22Rv1 (cell line): ENCODE results near the gene ANAPC16.
"Not testable (repeated sequence)": the region's sequence is repeated elsewhere in the genome, so short reads cannot be mapped to it uniquely, and the experiment has no call there.

Experiments
- H3K27ac ChIP-seq: fragments of 450-650 bp; 2 replicates; pipeline ENCODE4 v1.5.1; 2017
- ZFX ChIP-seq: fragments of 450-650 bp; IDR thresholded peaks from 2 replicates; pipeline ENCODE4 v1.6.1; 2017; ENCODE audit warnings: antibody characterized with exemption, borderline replicate concordance
- TF ChIP-seq, protein P1 (sequence below): fragments of 450-650 bp; IDR thresholded peaks from 2 replicates; pipeline ENCODE4 v1.5.1; 2017; ENCODE audit warnings: mild to moderate bottlenecking

Gene ANAPC16

DNA sequence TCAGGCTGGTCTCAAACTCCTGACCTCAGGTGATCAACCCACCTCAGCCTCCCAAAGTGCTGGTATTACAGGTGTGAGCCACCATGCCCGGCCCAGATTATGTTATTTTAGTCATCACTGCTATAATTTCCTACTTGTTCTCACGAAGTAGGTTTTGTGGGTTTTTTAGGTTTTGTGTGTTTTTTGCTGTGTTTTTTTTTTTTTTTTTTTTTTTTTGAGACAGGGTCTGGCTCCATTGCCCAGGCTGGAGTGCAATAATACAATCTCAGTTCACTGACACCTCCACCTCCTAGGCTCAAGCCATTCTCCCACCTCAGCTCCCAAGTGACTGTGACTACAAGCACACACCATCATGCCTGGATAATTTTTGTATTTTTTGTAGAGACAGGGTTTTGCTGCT lies 20.9 kb upstream of the ANAPC16 start:
- no peak overlapping the region for H3K27ac ChIP-seq
- TF ChIP-seq, protein P1, sequence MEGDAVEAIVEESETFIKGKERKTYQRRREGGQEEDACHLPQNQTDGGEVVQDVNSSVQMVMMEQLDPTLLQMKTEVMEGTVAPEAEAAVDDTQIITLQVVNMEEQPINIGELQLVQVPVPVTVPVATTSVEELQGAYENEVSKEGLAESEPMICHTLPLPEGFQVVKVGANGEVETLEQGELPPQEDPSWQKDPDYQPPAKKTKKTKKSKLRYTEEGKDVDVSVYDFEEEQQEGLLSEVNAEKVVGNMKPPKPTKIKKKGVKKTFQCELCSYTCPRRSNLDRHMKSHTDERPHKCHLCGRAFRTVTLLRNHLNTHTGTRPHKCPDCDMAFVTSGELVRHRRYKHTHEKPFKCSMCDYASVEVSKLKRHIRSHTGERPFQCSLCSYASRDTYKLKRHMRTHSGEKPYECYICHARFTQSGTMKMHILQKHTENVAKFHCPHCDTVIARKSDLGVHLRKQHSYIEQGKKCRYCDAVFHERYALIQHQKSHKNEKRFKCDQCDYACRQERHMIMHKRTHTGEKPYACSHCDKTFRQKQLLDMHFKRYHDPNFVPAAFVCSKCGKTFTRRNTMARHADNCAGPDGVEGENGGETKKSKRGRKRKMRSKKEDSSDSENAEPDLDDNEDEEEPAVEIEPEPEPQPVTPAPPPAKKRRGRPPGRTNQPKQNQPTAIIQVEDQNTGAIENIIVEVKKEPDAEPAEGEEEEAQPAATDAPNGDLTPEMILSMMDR, result no peak
- TF ChIP-seq ZFX, result no peak

DNA sequence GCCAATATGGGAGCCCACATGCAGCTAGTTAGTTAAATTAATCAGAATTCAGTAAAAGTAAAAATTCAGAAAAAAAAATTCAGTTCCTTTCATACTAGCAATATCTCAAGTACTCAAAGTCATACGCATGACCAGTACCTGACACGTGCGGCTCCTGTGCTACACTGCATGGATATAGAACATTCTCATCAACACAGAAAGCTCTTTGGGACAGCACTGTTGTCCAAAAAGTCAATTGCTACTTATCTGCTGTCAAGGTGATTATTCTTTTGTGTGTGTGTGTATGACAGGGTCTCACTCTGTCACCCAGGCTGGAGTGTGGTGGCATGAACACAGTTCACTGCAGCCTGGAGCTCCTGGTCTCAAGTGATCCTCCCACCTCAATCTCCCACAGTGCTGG lies 14.9 kb upstream of the ANAPC16 start:
- TF ChIP-seq, protein P1, result no peak
- TF ChIP-seq ZFX, result no peak
- H3K27ac ChIP-seq, result no peak overlapping the region

DNA sequence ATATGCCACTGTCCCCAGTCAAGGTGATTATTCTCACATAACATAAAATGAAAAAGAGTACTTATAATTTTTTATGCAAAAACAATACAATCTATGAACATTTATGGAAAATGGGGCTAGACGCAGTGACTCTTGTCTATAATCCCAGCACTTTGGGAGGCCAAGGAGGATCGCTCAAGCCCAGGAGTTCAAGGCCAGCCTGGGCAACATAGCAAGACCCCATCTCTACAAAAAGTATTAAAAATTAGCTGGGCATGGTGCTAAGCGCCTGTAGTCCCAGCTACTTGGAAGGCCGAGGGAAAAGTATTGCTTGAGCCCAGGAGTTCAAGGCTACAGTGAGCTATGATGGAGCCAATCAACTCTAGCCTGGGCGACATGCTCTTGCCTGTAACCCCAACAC lies 14.5 kb upstream of the ANAPC16 start:
- H3K27ac ChIP-seq, result no peak overlapping the region
- TF ChIP-seq, protein P1, result no peak
- TF ChIP-seq ZFX, result no peak

DNA sequence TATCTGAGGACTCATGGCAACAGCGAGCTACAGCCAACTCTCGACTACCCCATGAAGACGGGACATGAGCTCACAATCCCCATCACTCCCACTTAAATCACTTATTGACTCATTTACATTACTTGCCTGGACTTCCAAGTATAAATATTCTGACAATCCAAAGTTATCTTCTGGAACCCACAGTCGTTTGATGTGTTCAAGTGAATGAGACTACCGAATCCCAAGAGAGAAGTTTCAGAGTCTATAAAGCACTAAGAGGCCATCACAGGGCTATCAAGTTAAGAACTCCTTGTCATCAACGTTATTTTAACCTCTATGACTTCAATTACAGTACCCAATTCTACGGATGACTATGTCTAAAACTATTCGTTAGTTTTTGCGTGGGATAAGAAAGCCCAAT lies 11.5 kb upstream of the ANAPC16 start:
- TF ChIP-seq ZFX, result no peak
- TF ChIP-seq, protein P1, result no peak
- H3K27ac ChIP-seq, result no peak overlapping the region

DNA sequence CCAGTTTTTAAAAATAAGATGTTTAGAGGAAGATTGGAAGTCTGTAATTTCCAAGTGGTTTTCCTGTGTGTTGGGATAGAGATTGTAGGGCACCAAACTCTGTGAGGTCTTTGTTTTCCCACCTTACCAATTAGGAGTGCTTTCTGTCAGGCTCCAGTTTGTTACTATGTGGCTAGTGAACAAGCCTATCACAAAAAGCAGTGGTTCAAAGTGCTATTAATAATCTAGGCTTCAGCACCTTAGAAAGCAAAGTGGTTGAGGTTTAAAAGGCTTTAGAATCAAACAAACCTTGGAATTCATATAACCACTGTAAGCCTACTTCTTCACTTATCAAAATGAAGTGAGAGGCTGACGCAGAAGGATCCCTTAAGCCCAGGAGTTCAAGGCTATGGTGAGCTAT lies 11.1 kb upstream of the ANAPC16 start:
- no peak for TF ChIP-seq ZFX
- TF ChIP-seq, protein P1, result no peak
- H3K27ac ChIP-seq, result no peak overlapping the region

DNA sequence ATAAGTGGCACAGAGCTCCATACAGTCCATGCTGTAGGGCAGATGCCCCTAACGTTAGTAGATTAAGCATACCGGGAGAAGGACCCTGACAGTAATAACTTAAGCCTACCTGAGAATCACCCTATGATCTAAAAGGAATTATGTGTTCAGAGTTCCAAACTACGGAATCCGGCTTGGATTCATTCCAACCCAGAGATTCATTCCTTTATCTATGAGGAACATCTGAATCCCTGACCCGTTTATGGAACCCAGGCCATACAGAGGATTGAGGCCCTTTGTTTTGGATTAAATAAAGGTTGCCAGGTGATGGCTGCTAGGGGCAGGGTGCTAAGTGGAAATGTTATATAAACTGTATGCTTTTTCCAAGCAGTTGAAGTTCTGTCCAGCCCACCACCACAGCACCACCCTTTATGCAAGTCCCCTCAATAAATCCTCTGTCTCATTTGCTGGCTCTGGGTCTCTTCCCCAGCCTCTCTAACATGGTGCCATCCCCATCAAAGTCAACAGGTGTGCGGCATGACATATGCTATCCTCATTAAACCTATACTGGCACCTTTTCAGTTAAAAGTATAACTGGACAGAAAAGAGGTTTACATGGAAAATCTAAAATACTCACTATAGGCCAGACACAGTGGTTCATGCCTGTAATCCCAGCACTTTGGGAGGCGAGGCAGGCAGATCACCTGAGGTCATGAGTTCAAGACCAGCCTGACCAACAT lies 9.1 kb upstream of the ANAPC16 start:
- no peak overlapping the region for H3K27ac ChIP-seq
- no peak for TF ChIP-seq ZFX
- TF ChIP-seq, protein P1, result no peak

DNA sequence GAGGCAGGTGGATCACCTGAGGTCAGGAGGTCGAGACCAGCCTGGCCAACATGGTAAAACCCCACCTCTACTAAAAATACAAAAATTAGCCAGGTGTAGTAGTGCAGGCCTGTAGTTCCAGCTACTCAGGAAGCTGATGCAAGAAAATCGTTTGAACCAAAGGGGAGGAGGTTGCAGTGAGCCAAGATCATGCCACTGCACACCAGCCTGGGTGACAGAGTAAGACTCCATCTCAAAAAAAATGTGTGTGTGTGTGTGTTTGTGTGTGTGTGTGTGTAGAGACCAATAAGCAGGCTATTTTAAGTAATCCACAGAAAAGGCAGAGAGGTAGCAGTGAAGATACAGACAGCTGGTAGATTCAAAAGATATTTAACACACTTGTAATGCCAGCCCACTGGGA lies 7.3 kb upstream of the ANAPC16 start:
- not testable (repeated sequence) for H3K27ac ChIP-seq

DNA sequence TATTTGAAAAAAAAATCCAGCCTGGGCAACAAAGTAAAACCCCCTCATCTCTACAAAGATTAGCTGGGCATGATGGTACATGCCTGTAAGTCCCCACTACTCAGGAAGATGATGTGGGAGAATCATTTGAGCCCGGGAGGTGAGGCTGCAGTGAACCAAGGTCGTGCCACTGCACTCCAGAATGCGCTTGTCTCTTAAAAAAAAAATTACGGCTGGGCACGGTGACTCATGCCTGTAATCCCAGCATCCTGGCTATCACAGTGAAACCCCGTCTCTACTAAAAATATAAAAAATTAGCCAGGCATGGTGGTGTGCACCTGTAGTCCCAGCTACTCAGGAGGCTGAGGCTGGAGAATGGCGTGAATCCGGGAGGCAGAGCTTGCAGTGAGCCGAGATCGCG lies 4.4 kb upstream of the ANAPC16 start:
- not testable (repeated sequence) for H3K27ac ChIP-seq

DNA sequence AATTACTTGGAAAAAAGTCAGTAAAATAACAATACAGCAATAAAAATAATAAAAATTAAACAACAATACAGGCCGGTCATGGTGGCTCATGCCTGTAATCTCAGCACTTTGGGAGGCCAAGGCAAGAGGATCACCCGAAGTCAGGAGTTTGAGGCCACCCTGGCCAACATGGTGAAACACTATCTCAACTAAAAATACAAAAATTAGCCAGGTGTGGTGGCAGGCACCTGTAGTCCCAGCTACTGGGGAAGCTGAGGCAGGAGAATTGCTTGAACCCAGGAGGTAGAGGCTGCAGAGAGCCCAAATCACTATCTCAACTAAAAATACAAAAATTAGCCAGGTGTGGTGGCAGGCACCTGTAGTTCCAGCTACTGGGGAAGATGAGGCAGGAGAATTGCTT lies 4.0 kb upstream of the ANAPC16 start:
- H3K27ac ChIP-seq, result not testable (repeated sequence)
